HG03196 (cell line): ENCODE results near the gene RPRD1A.
"Not testable (repeated sequence)": the region's sequence is repeated elsewhere in the genome, so short reads cannot be mapped to it uniquely, and the experiment has no call there.

ENCODE experiments used
- ATAC-seq: cut with Tn5 transposase; IDR thresholded peaks from one replicate; pipeline ENCODE4 v1.9.1; 2021; ENCODE audit not compliant: unreplicated experiment

Gene RPRD1A

GRCh38 chr18:36067055-36067957 lies at the start of gene RPRD1A:
Gene RPRD1A, minus strand, starts transcription at chr18:36067559. Its CDS starts 155 bp downstream, at chr18:36067404.
- peak; percentile 95 for ATAC-seq

GRCh38 chr18:36116771-36117170 lies 49.4 kb upstream of the RPRD1A start:
- not testable (repeated sequence) for ATAC-seq

- ATAC-seq, result no peak
Observed at GRCh38 chr18:36114738-36115137, 47.4 kb upstream of the RPRD1A start.

- no peak for ATAC-seq
Observed at GRCh38 chr18:36114251-36114650, 46.9 kb upstream of the RPRD1A start.

GRCh38 chr18:36112302-36112701 lies 44.9 kb upstream of the RPRD1A start:
- ATAC-seq, result no peak

GRCh38 chr18:36109737-36110136 lies 42.4 kb upstream of the RPRD1A start:
- ATAC-seq, result no peak

- no peak for ATAC-seq
Observed at GRCh38 chr18:36108601-36109000, 41.2 kb upstream of the RPRD1A start.

- no peak for ATAC-seq
Observed at GRCh38 chr18:36108196-36108595, 40.8 kb upstream of the RPRD1A start.

GRCh38 chr18:36107477-36107876 lies 40.1 kb upstream of the RPRD1A start:
- ATAC-seq, result no peak

- no peak for ATAC-seq
Observed at GRCh38 chr18:36104749-36105148, 37.4 kb upstream of the RPRD1A start.

GRCh38 chr18:36101943-36102342 lies 34.6 kb upstream of the RPRD1A start:
- ATAC-seq, result no peak

GRCh38 chr18:36099311-36099710 lies 32.0 kb upstream of the RPRD1A start:
- ATAC-seq, result no peak

- ATAC-seq, result no peak
Observed at GRCh38 chr18:36096955-36097354, 29.6 kb upstream of the RPRD1A start.

- no peak for ATAC-seq
Observed at GRCh38 chr18:36095936-36096519, 28.7 kb upstream of the RPRD1A start.

- no peak for ATAC-seq
Observed at GRCh38 chr18:36094431-36094830, 27.1 kb upstream of the RPRD1A start.

GRCh38 chr18:36092116-36092515 lies 24.8 kb upstream of the RPRD1A start:
- ATAC-seq, result not testable (repeated sequence)

- no peak for ATAC-seq
Observed at GRCh38 chr18:36089001-36089400, 21.6 kb upstream of the RPRD1A start.

- ATAC-seq, result no peak
Observed at GRCh38 chr18:36088256-36088655, 20.9 kb upstream of the RPRD1A start.

GRCh38 chr18:36086186-36086585 lies 18.8 kb upstream of the RPRD1A start:
- no peak for ATAC-seq

- ATAC-seq, result no peak
Observed at GRCh38 chr18:36085195-36085594, 17.8 kb upstream of the RPRD1A start.

- no peak for ATAC-seq
Observed at GRCh38 chr18:36083729-36084128, 16.4 kb upstream of the RPRD1A start.

- not testable (repeated sequence) for ATAC-seq
Observed at GRCh38 chr18:36081118-36081517, 13.8 kb upstream of the RPRD1A start.
